HG03354 (cell line): Measurements from ENCODE around the gene ITFG1.
A peak's percentile ranks its signal among the peaks of the same experiment; 100 is the strongest.
"Not testable (repeated sequence)": the region's sequence is repeated elsewhere in the genome, so short reads cannot be mapped to it uniquely, and the experiment has no call there.

Experiments
- ATAC-seq: cut with Tn5 transposase; IDR thresholded peaks from one replicate; pipeline ENCODE4 v1.9.1; 2021; ENCODE audit warnings: mild to moderate bottlenecking; ENCODE audit not compliant: unreplicated experiment, poor library complexity, severe bottlenecking

Gene ITFG1

DNA sequence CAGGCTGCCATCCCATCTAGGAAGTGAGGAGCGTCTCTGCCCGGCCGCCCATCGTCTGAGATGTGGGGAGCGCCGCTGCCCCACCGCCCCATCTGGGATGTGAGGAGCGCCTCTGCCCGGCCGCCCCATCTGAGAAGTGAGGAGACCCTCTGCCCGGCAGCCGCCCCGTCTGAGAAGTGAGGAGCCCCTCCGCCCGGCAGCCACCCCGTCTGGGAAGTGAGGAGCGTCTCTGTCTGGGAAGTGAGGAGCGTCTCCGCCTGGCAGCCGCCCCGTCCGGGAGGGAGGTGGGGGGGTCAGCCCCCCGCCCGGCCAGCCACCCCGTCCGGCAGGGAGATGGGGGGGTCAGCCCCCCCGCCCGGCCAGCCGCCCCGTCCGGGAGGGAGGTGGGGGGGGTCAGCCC lies 279.8 kb downstream of the ITFG1 start:
- not testable (repeated sequence) for ATAC-seq

DNA sequence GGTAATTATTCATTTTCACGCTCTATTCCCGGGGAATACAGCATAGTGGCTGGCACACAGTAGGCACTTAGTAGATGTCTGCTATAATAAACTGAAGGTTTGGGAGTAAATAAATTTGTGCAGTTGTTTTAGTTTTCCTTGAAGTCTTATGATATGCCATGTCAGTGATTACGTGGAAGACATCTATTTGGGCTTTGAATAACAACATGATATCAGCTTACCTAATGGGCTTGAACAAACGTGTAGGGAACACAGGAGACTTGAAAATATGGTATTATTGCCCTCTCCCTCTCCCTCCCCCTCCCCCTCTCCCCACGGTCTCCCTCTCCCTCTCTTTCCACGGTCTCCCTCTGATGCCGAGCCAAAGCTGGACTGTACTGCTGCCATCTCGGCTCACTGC lies 280.8 kb downstream of the ITFG1 start:
- no peak for ATAC-seq

DNA sequence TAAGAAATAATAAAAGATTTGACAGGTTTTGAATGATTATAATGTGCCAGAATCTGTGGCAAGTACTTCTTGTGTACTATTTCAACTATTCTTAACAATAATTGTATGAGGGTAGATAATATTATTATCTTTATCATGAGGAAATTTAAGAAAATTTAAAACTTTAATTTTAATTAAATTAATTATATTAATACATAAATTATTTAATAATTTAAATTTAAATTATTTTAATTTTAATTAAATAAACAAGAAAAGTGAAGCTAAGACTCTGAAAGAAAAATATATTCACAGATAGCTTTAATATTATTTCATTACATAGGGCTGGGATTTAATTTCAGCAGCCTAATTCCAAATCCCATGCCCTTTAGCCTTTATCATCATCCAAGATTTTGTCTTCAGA lies 285.7 kb downstream of the ITFG1 start:
- no peak for ATAC-seq

DNA sequence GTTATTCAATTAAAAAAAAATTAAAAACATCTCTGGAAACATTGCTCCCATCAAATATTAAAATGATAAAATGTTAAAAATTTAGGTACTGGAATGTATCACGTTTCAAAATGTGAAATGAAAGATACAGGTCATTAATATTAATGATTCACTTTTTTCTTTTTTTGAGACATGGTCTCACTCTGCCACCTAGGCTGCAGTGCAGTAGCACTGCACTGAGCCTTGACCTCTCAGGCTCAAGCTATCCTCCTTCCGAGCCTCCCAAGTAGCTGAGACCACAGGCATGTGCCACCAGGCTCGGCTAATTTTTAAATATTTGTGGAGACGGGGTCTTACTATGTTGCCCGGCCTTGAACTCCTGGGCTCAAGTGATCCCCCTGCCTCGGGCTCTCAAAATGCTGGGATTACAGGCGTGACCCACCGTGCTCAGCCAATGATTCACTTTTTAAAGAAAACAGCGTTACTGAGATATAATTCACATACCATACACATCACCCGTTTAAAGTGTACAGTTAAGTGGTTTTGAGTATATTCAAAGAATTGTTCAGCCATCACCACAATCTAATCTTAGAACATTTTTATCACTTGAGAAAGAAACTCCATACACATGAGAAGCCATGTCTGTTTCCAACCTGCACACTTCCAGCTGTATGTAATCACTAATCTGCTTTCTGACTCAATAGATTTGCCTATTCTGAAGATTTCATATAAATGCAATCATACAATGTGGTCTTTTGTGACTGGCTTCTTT lies 298.0 kb downstream of the ITFG1 start:
- no peak for ATAC-seq

DNA sequence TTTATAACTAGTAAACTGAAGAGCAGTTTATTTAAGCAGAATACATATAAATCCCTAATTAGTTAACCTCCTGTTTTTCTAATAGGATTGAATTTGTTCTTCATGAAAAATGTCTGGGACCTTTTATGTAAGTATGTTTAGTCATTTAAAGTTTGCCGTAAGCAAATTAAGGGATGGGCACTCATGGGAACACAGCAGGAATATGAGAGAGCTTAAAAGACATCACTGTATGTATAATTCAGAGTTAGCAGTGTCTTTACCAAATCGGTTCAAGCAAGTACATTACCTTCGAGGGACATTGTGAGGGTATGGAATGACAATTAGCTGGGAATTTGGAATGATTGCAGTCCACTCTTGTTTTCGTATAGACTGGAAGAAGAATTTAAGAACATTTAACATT lies 299.4 kb downstream of the ITFG1 start:
- ATAC-seq: no peak

DNA sequence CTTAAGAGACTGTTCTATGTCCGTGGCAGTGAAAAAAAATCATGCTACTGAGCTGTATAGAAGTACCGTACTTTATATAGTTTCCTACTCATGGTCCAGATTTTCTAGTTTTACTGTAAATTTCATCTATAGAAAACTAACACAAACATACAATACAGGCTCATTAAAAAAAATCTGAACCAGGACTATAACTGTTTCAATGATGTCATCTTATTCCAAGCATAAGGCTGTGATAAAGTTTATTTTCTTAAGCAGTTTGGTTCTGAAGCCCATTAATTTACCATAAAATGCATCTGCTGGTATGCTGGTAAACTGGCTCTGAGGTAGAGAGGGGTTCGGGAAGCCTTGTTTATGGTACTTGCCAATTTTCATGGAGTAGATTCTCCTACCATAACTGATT lies 300.4 kb downstream of the ITFG1 start:
- ATAC-seq: no peak

DNA sequence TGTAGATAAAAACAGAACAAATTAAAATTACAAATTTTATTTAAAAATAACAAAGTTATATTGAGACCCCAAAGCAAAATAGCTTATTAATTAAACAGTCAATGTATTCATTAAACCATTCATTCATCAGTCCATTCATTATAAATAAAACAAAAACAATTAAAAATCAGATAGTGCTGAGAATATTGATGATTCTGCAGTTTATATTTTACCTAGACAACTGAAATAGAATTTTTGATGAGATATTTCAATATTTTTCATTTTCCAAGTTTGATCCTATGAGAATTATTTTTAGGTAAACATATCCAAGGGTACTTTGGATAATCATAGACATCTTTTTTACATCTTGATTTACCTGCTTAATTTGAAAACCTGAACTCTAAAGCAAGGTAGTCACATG lies 301.9 kb downstream of the ITFG1 start:
- no peak for ATAC-seq

DNA sequence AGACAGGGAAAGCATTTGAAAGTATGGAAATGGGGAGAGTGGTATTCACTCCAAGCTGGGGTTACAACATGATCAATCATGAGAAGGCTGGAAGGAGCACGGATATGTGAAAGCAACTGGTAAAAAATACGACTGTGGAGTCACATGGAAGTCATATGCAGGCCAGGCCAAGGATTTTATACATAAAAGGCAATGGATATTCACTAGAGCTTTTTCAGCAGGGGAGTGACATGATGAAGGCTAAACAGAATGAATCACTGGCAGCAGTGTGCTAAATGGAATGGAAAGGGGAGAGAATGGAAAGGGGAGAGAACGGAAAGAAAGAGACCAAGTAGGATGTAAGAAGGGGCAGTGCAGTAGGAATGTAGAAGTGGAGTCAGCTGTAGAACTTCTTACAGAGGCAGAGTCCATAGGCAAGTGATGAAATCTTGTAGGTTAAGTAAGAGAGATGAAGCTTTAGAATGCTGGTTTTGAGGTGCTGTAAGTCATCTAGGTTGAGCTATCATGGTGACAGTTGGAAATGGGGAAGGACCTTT lies 304.1 kb downstream of the ITFG1 start:
- ATAC-seq: no peak

DNA sequence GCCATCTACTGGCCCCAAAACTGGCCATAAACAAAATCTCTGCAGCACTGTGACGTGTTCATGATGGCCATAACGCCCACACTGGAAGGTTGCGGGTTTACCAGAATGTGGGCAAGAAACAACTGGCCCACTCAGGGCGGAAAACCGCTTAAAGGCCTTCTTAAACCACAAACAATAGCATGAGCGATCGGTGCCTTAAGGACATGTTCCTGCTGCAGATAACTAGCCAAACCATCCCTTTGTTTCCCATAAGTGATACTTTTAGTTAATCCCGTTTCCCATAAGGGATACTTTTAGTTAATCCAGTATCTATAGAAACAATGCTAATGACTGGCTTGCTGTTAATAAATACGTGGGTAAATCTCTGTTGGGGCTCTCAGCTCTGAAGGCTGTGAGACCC lies 308.4 kb downstream of the ITFG1 start:
- ATAC-seq: not testable (repeated sequence)

DNA sequence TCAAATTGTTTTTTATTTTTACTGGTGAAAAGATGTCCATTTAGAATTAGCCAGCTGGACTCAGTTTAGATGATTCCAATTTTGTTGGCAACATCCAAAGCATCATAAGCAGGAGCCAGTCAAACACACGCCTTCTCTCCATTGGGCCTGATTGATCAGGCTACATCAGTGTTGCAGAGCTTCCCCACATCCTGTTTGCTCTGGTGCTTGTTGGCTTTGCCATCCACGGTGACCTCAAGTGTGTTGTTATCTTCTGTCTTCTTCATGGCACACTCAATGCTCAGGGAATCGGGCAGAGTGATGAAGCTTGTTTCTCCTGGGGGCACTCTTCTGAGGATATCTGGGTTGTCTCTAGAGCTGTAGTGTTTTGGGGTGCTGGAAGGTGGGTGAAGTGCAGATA lies 310.8 kb downstream of the ITFG1 start:
- no peak for ATAC-seq

DNA sequence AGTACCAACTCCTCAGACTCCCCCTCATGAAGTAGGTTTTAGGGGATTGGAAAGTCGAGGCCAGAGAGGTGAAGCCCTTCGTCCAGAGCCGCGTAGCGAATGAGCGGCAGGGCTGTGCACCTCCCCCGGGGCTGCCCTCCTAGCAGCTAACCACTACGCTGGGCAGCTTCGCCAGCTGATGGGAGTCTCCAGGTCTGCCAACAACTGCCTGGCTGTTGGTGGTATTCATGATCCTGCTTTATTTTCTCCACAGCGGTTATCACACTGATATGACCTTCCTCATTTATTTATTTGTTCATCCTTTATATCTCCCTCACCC lies 316.3 kb downstream of the ITFG1 start:
- peak; percentile 0 for ATAC-seq

DNA sequence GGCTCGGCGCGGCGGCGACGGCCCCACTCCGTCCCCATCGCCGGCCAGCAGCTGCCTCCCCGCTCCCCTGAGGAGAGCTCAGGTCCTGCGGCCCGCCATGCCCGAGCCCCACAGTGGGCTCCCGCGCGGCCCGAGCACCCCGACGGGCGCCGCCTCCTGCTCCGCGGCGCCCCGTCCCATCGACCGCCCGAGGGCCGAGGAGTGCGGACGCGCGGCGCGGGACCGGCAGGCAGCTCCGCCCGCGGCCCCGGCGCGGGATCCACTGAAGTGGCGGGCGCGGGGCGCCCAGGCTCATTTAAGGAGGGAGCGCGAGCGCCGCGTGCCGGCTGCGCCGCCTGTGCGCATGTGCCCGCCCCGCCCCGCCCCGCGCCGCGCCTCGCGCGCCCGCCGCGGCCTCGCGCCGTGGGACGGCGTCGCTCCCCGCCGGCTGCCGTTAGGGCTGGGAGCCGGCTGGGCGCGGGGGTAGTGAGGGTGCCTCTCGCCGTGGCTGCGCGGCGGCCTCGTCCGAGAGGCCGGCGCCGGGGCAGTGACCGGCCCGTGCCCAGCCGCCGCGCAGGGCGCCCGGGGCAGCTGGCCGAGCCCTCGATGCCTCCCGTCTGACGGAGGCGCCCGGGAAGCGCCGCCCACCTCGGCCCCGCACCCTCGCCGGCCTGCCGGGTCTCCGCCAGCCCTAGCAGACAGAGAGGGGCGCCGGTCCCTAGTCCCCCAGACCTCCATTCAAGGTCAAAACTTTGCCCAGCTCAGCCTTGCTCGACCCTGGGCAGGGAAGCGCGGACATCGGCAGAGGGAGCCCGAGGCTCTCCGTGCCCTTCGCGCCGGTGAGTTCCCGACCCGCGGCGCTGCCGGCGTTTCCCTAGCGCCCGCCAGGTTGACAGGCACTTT lies 316.9 kb downstream of the ITFG1 start, which contains the start of gene NETO2:
Gene NETO2, minus strand, starts transcription at position 269 of the 882 bp plus-strand sequence. CDS start 333 bp downstream, outside the sequence.
- peak; percentile 62 for ATAC-seq

DNA sequence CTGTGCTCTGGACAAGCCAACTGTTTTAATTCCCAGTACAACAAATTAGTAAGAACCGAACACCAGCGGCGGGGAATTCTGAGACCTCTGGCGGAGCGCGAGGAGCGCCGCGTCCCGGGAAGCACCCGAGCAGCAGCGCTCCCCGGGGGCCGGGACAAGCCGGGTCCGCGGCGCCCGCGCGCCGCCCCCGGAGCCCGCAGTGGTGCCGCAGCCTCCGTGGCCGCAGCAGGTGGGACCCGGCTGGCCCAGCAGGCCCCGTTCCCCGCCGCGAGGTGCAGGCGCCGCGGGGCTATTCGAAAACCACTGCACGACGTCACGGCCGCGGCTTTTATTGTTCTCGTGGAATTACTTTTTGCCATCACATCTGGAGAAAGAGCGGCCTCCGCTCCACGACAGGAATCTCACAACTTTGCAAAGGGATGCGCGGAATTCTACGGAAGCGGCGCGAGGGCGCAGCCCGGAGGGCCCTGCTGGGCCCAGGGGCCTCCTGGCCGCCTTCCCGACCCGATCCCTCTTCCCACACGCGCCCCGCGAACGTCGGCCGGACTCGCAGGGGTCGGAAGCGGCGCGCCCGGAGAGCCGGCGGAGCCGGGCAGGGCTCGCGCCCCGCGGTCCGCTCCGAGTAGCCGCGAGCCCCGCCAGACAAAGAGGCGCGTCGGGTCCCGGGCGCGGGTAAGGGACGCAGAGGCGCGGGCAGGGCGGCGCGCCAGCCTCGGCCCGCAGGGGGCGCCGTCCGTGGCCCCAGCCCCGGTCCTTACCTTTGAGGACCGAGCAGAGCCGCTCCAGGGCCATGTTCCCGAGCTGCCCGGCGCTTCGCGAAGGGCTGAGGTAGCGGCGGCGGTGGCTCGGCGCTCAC lies 317.8 kb downstream of the ITFG1 start:
- peak; percentile 71 for ATAC-seq

DNA sequence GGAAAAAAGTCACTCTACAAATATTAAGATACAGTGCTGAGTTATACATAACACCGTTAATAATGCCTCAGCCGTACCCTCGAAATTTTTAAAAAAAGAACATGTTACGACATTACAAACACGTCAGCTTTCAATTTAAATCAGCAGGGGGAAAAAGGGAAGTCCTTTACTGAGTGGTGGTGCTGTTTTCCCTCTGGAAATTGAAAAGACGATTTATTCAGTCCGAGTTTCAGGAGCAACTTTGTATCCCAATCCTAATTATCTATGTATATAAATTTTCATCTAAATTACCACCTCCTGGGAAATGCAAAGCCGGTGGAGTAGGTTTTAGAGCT lies 318.4 kb downstream of the ITFG1 start:
- ATAC-seq: no peak

DNA sequence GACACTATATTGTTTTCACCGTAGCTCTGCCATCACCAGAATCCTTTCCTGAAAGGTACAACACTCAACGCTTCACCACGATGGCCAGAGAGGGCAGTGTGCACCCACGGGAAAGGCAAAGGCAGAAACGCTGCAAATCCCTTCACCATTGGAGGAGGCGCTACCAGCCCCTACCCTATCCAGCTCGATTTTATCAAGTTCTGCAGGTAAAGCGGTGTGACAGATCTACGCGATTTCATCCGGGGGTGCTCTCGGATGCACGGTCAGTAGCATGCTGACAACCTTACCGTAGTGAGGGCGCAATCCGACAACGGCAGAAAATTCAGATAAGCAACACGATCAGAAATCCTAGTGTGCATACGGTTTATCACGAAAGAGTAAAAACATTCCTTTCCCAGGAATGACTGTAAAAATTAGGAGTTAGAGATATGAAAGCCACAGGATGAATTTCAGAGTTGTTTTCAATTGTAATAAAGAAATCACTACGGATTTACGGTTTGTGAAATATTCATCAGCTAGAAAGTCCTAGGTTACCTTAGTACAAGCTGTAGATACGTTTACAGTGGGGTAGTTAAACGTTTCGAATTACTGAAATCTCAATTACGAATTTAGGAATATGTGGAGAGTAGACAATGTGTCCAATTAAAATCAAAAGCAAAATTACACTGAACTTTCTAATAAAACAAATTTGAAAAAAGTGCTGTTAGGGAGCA lies 318.9 kb downstream of the ITFG1 start:
- ATAC-seq: peak; percentile 61

DNA sequence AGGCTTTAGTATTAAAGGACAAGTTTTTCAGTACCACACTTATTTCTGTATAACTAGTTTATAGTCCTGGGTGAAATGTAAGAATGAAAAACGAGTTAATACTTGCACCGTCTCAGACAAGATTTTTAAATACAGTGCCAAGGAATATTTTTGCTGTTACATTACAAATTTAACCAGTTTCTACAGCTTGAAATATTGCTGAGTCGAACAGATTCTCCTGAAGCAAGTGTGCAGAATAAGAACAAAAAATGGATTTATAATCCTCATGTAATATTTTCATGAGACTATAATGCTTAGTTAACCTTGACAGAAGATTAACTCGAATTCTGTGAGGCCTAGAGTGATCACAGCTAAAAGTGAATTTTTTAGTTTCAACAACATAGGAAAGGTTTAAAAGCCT lies 320.2 kb downstream of the ITFG1 start:
- ATAC-seq: no peak

DNA sequence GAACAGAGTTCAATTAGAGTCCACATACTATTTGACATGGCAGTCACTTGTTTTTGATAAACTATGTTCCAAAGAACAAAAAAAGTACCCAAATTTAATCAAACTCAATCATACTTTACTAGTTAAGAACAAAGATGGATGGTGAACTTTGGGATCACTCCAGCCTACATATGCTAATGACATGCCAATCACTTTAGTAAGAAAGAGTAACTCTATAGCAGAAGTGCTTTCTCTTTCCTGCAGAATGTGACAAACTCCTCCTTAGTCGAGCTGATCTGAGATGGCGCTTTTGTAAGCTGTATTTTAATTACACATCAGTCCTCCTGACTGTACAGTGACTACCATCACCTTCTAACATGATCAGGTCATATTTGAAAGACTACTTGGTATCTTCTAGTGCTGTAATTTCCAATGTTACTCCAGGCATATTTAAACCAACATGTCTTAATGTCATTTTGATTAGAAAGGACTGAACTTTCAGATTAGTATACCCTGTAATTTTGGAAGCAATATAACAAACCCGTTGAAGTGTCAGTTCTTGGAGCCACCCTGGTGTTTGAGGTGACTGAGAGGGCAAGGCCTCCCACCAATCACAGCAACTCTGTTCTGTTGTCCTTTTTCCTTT lies 321.2 kb downstream of the ITFG1 start:
- no peak for ATAC-seq

DNA sequence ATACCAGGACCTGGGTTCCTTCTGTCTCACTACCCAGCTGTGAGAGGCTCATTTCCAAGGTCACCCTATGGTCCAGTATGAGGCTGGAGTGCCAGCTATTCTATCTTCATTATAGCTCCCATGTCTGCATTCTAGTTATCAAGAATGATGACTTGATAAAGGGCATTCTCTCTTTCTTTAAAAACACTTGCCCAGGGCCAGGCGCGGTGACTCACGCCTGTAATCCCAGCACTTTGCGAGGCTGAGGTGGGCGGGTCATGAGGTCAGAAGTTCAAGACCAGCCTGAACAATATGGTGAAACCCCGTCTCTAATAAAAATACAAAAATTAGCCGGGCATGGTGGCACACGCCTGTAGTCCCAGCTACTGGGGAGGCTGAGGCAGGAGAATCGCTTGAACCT lies 322.9 kb downstream of the ITFG1 start:
- ATAC-seq: not testable (repeated sequence)
